Mucosa of descending colon (tissue), 3 donors: ENCODE data around the gene ZNF644. TPM values are rescaled to one million over a fixed set of nuclear protein-coding genes. Genes with fewer than 3 reads are reported as not detected.

ENCODE experiments used
- ATAC-seq: fragments of 200-7000 bp; cut with Tn5 transposase; one replicate; pipeline ENCODE4 v1.9.1; 2020; ENCODE audit warnings: mild to moderate bottlenecking, moderate library complexity
- DNase-seq, 3 donors: peaks; one replicate each; pipeline ENCODE4 v3.0.0-alpha.2; 2020
- H3K36me3 ChIP-seq: fragments of 200-600 bp; one replicate; pipeline ENCODE4 v1.8.0; 2021; ENCODE audit warnings: low read depth, mild to moderate bottlenecking
- H3K4me1 ChIP-seq: fragments of 200-600 bp; one replicate; pipeline ENCODE4 v1.8.0; 2021; ENCODE audit warnings: low read depth, mild to moderate bottlenecking
- H3K4me3 ChIP-seq: fragments of 200-600 bp; one replicate; pipeline ENCODE4 v1.8.0; 2021; ENCODE audit warnings: mild to moderate bottlenecking
- H3K9me3 ChIP-seq: fragments of 200-600 bp; one replicate; pipeline ENCODE4 v1.8.0; 2021; ENCODE audit warnings: mild to moderate bottlenecking
- intact Hi-C, 2 donors: fragments of 100-400 bp; cut with DNase I in 1 of 2; cut with micrococcal nuclease in 1 of 2; formaldehyde crosslinking; loops; one replicate each; pipeline versions ENCODE4 v1.11.0 to v1.11.1; 2022; cut with DNase I, micrococcal nuclease
- total RNA-seq, 3 donors: library from RNA; stranded (reverse); fragmentation: NEBNext Ultra II Directional in 2 of 3; extraction: Animal tissue kit (Norgen Biotek cat#: 25700) in 2 of 3; gene quantifications; one replicate each; pipeline versions ENCODE4 v1.2.1 to v1.2.4, GENCODE V29; 2021 to 2023
- TF ChIP-seq, protein P1 (sequence below): fragments of 200-600 bp; IDR thresholded peaks from one replicate; pipeline ENCODE4 v1.8.0; 2022; ENCODE audit warnings: antibody characterized with exemption, mild to moderate bottlenecking
- donor health status: DM: no; HTN: no; CAD: no; lungs with moderate emphysema.
- donor health status: DM: no; HTN: no; CAD: no.
- donor health status: DM: no; HTN: yes; CAD: no.

Gene ZNF644
- total RNA-seq, 3 donors from 2014 or later: 53.7 to 74.2 (median 61.3) TPM

DNA sequence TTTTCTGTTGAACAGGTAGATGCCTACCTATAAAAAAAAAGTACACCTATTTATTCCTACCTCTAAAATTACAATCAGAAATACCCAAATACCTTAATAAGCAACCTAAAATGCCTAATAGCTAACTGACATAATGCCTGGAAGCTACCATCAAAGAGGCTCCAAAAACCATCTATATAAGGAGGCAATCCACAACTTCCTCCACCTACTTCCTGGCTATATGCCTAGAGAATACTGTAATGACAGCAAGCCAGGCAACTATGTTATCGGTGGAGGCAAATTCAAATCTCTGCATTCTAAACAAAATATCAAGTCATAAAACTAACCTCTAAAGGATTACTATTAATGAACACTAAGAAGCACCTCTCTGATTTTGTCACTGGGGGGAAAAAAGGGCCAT, 10.1 kb downstream of the ZNF644 start:
- TF ChIP-seq, protein P1, sequence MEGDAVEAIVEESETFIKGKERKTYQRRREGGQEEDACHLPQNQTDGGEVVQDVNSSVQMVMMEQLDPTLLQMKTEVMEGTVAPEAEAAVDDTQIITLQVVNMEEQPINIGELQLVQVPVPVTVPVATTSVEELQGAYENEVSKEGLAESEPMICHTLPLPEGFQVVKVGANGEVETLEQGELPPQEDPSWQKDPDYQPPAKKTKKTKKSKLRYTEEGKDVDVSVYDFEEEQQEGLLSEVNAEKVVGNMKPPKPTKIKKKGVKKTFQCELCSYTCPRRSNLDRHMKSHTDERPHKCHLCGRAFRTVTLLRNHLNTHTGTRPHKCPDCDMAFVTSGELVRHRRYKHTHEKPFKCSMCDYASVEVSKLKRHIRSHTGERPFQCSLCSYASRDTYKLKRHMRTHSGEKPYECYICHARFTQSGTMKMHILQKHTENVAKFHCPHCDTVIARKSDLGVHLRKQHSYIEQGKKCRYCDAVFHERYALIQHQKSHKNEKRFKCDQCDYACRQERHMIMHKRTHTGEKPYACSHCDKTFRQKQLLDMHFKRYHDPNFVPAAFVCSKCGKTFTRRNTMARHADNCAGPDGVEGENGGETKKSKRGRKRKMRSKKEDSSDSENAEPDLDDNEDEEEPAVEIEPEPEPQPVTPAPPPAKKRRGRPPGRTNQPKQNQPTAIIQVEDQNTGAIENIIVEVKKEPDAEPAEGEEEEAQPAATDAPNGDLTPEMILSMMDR: no peak
- Histone ChIP-seq H3K4me3 (no peak overlapping the region), H3K36me3 (no peaks in the 10 kb centered on the region), H3K4me1 (peaks cover 10% of the 10 kb centered on the region), H3K9me3 (no peaks in the 10 kb centered on the region)
- DNase-seq (no peak), ATAC-seq (peak; percentile 45)
- intact Hi-C loops: no loop called here

DNA sequence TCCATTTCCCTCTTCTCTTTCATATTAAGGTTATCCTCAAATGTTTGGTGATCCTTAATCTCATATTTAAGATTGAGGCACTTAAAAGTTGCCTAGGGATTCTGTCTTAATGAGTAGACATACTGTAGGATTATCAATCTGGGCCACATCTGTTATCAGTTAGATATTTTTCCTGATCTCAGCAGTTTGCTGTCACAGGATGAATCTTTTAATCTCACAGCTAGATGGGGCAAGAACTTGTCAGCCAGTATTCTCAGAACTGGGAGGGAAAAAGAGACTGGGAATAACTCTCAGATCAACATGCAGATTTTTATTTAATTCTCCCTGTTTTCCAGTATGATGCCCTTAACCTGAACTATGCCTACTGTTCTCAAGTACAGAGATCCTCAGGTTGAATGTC, 14.0 kb downstream of the ZNF644 start:
- Histone ChIP-seq H3K4me3 (no peak overlapping the region), H3K9me3 (no peaks in the 10 kb centered on the region), H3K36me3 (no peaks in the 10 kb centered on the region), H3K4me1 (peaks cover 4% of the 10 kb centered on the region)
- TF ChIP-seq, protein P1: no peak
- DNase-seq: no peak
- intact Hi-C loops: no loop called here
- ATAC-seq: no peak

DNA sequence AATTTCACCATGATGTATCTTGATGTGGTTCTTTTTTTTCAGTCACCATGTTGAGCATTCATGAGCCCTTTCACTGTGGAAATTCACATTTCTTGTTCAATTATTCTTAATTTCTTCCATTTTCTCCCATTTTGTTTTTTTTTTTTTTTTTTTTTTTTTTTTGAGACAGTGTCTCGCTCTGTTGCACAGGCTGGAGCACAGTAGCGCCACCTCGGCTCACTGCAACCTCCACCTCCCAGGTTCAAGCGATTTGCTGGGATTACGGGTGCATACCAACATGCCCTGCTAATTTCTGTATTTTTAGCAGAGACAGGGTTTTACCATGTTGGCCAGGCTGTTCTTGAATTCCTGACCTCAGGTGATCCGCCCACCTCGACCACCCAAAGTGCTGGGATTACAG, 14.7 kb downstream of the ZNF644 start:
- ATAC-seq (no peak), DNase-seq (no peak)
- Histone ChIP-seq H3K4me1 (peaks cover 4% of the 10 kb centered on the region), H3K4me3 (no peak overlapping the region), H3K36me3 (no peaks in the 10 kb centered on the region), H3K9me3 (no peaks in the 10 kb centered on the region)
- TF ChIP-seq, protein P1: no peak
- intact Hi-C loops: no loop called here

- Histone ChIP-seq H3K9me3 (no peaks in the 10 kb centered on the region), H3K4me3 (no peak overlapping the region), H3K4me1 (peaks cover 4% of the 10 kb centered on the region), H3K36me3 (no peaks in the 10 kb centered on the region)
- TF ChIP-seq, protein P1: no peak
- ATAC-seq: no peak
- intact Hi-C loops: no loop called here
- DNase-seq: no peak
These were observed 15.5 kb downstream of the ZNF644 start for GRCh38 chr1:91006113-91006908.

- intact Hi-C loops: no loop called here
- Histone ChIP-seq H3K9me3 (no peaks in the 10 kb centered on the region), H3K36me3 (no peaks in the 10 kb centered on the region), H3K4me1 (peaks cover 4% of the 10 kb centered on the region), H3K4me3 (no peak overlapping the region)
- DNase-seq (no peak), ATAC-seq (peak; percentile 69)
- TF ChIP-seq, protein P1: no peak
These were observed 16.6 kb downstream of the ZNF644 start for GRCh38 chr1:91005285-91005684.
